ENCODE data around the gene EPHA10.

The EPHA10 gene

GRCh38 chr1:37752213-37752582 is 12.7 kb downstream of the EPHA10 start:
- Histone ChIP-seq H3K4me3 (ENCODE audit: low read depth, low read length) (peak overlapping the region; percentile 33; the same call in 1 of the 2 replicates), H3K36me3 (ENCODE audit: control insufficient read depth in 2 of 2, insufficient read depth in 1 of 2, low read length in 2 of 2) (no peaks in the 10 kb centered on the region; a peak in 1 of 3 replicates), H3K27ac (ENCODE audit: extremely low read depth, low read depth, low read length) (no peak overlapping the region), H3K9me3 (ENCODE audit: control insufficient read depth, insufficient read depth, low read depth, low read length) (no peaks in the 10 kb centered on the region), H3K4me1 (ENCODE audit: control insufficient read depth, insufficient read depth, low read length) (no peaks in the 10 kb centered on the region)
- POLR2A ChIA-PET, result no interaction called here
- TF ChIP-seq ZNF280C (tag by site-specific recombination; IDR thresholded peaks at IDR 0.05) (no peak), ZNF600 (tag by site-specific recombination; IDR thresholded peaks at IDR 0.05) (no peak), ZNF692 (tag by site-specific recombination; IDR thresholded peaks at IDR 0.05) (no peak), BCL11A (tag by site-specific recombination; IDR thresholded peaks at IDR 0.05; ENCODE audit: low read depth) (no peak), ZNF664 (tag by site-specific recombination; IDR thresholded peaks at IDR 0.05) (no peak), ZNF747 (tag by site-specific recombination; IDR thresholded peaks at IDR 0.05) (no peak)
- CTCF ChIA-PET, result no interaction called here

GRCh38 chr1:37748565-37748964 is 16.4 kb downstream of the EPHA10 start:
- no peaks in the 10 kb centered on the region; a peak in 1 of 3 replicates for H3K36me3 ChIP-seq (ENCODE audit: control insufficient read depth in 2 of 2, insufficient read depth in 1 of 2, low read length in 2 of 2)
- H3K4me3 ChIP-seq (ENCODE audit: low read depth, low read length), result no peak overlapping the region
- TF ChIP-seq INSM2 (tag by site-specific recombination; IDR thresholded peaks at IDR 0.05) (no peak), ZNF561 (tag by site-specific recombination; IDR thresholded peaks at IDR 0.05; ENCODE audit: borderline replicate concordance) (no peak), ZNF558 (tag by site-specific recombination; IDR thresholded peaks at IDR 0.05) (no peak), KLF8 (tag by site-specific recombination; IDR thresholded peaks at IDR 0.05) (no peak), ZNF174 (tag by site-specific recombination; IDR thresholded peaks at IDR 0.05) (no peak), MYNN (tag by site-specific recombination; IDR thresholded peaks at IDR 0.05; ENCODE audit: borderline replicate concordance) (no peak), REPIN1 (tag by site-specific recombination; IDR thresholded peaks at IDR 0.05; ENCODE audit: low read depth) (no peak)
- no peak overlapping the region for H3K27ac ChIP-seq (ENCODE audit: extremely low read depth, low read depth, low read length)
- H3K4me1 ChIP-seq (ENCODE audit: control insufficient read depth, insufficient read depth, low read length), result no peaks in the 10 kb centered on the region
- POLR2A ChIA-PET, result no interaction called here
- CTCF ChIA-PET, result no interaction called here
- H3K9me3 ChIP-seq (ENCODE audit: control insufficient read depth, insufficient read depth, low read depth, low read length), result no peaks in the 10 kb centered on the region

- POLR2A ChIA-PET, result no interaction called here
- CTCF ChIA-PET, result no interaction called here
- H3K27ac ChIP-seq (ENCODE audit: extremely low read depth, low read depth, low read length), result no peak overlapping the region
- H3K4me3 ChIP-seq (ENCODE audit: low read depth, low read length), result no peak overlapping the region
- no peaks in the 10 kb centered on the region for H3K4me1 ChIP-seq (ENCODE audit: control insufficient read depth, insufficient read depth, low read length)
- H3K9me3 ChIP-seq (ENCODE audit: control insufficient read depth, insufficient read depth, low read depth, low read length), result no peaks in the 10 kb centered on the region
- H3K36me3 ChIP-seq (ENCODE audit: control insufficient read depth in 2 of 2, insufficient read depth in 1 of 2, low read length in 2 of 2), result no peaks in the 10 kb centered on the region; a peak in 1 of 3 replicates
- no peak for TF ChIP-seq ZNF658 (tag by site-specific recombination; IDR thresholded peaks at IDR 0.05)
- TF ChIP-seq ATF2 (tag by site-specific recombination; IDR thresholded peaks at IDR 0.05; ENCODE audit: low read depth), result no peak
- TF ChIP-seq HOXD13 (CRISPR knock-in tag; IDR thresholded peaks at IDR 0.05; ENCODE audit: borderline replicate concordance), result no peak
- TF ChIP-seq YY2 (tag by site-specific recombination; IDR thresholded peaks at IDR 0.05), result no peak
- TF ChIP-seq ZEB2 (tag by site-specific recombination; IDR thresholded peaks at IDR 0.05), result no peak
- TF ChIP-seq ZNF747 (tag by site-specific recombination; IDR thresholded peaks at IDR 0.05), result no peak
- TF ChIP-seq ZNF2 (tag by site-specific recombination; IDR thresholded peaks at IDR 0.05), result no peak
- no peak for TF ChIP-seq ZFP37 (tag by site-specific recombination; IDR thresholded peaks at IDR 0.05)
- TF ChIP-seq ZNF398 (tag by site-specific recombination; IDR thresholded peaks at IDR 0.05), result no peak
- no peak for TF ChIP-seq GLIS2 (tag by site-specific recombination; IDR thresholded peaks at IDR 0.05)
- TF ChIP-seq ZNF211 (tag by site-specific recombination; IDR thresholded peaks at IDR 0.05; ENCODE audit: low read depth), result no peak
- no peak for TF ChIP-seq KLF10 (tag by site-specific recombination; IDR thresholded peaks at IDR 0.05)
- no peak for TF ChIP-seq ZFP69B (tag by site-specific recombination; IDR thresholded peaks at IDR 0.05)
- no peak for TF ChIP-seq ZNF248 (tag by site-specific recombination; IDR thresholded peaks at IDR 0.05)
Observed at GRCh38 chr1:37746806-37747205, 18.1 kb downstream of the EPHA10 start.
